GM12891 (cell line): ENCODE data around the gene FHIT.
"Not testable (repeated sequence)": the region's sequence is repeated elsewhere in the genome, so short reads cannot be mapped to it uniquely, and the experiment has no call there.

ENCODE experiments used
- DNase-seq: peaks from one replicate; pipeline ENCODE4 v3.0.0; 2011; ENCODE audit warnings: low spot score; ENCODE audit not compliant: insufficient read length
- FAIRE-seq: peaks from 2 replicates; lab custom pipeline; 2011; peaks lifted over from hg19 to GRCh38; lab: Jason Lieb, UNC
- PAX5 ChIP-seq: IDR thresholded peaks from 2 replicates; pipeline ENCODE4 v1.6.1; 2011; ENCODE audit warnings: low read length, moderate library complexity, mild to moderate bottlenecking; ENCODE audit not compliant: insufficient read depth, severe bottlenecking
- POLR2A ChIP-seq: IDR thresholded peaks from 2 replicates; pipeline ENCODE4 v1.6.1; 2011; ENCODE audit warnings: low read depth, low read length, control low read depth
- POLR2AphosphoS5 ChIP-seq: IDR thresholded peaks from 2 replicates; pipeline ENCODE4 v1.6.1; 2011; ENCODE audit warnings: low read depth, low read length, control low read depth
- POU2F2 ChIP-seq: IDR thresholded peaks from 2 replicates; pipeline ENCODE4 v1.6.1; 2011; ENCODE audit warnings: low read depth, mild to moderate bottlenecking, control low read depth, low read length, moderate library complexity
- SPI1 ChIP-seq: IDR thresholded peaks from 2 replicates; pipeline ENCODE4 v1.6.1; 2011; ENCODE audit warnings: low read depth, low read length, control low read depth
- TAF1 ChIP-seq: IDR thresholded peaks from 2 replicates; pipeline ENCODE4 v1.6.1; 2011; ENCODE audit warnings: low read depth, low read length, control low read depth

Gene FHIT

GRCh38 chr3:61236556-61236955 lies 14.7 kb downstream of the FHIT start:
- peak; percentile 89 for FAIRE-seq
- TF ChIP-seq POLR2A (no peak), PAX5 (no peak), POLR2AphosphoS5 (no peak), SPI1 (no peak), TAF1 (no peak), POU2F2 (no peak)

GRCh38 chr3:61233746-61234145 lies 17.5 kb downstream of the FHIT start:
- no peak for FAIRE-seq
- TF ChIP-seq SPI1 = no peak
- DNase-seq = no peak

More at GRCh38 chr3:61236556-61236955, 14.7 kb downstream of the FHIT start:
- DNase-seq = no peak

DNA sequence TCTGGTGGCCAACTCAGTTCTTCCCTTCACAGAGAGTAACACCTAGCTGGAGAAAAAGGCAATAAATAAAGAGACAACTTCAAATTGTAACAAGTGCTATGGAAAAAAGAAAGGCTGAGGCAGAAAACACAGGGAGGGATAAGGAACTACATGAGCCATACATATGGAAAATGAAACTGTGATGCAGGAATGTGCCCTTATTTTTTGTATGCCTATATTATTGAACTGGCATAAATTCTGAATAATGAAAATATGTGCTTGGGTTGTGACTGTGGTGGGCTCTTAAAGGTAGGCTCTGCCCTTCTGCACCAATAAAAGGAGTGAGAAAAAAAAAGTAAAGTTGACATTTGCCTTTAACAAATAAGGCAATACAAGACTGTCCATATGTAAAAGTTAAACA lies 19.6 kb downstream of the FHIT start:
- FAIRE-seq (no peak), DNase-seq (no peak)
- TF ChIP-seq POLR2AphosphoS5 (no peak), POU2F2 (no peak), PAX5 (no peak), POLR2A (no peak), SPI1 (no peak), TAF1 (no peak)

- DNase-seq (no peak), FAIRE-seq (no peak)
- TF ChIP-seq PAX5 (no peak), POLR2AphosphoS5 (no peak), TAF1 (no peak), SPI1 (no peak), POU2F2 (no peak), POLR2A (no peak)
These were observed 23.5 kb downstream of the FHIT start for GRCh38 chr3:61227799-61228198.

- FAIRE-seq (no peak), DNase-seq (no peak)
- no peak for TF ChIP-seq TAF1
- no peak for TF ChIP-seq POLR2A
- no peak for TF ChIP-seq SPI1
- TF ChIP-seq PAX5 = no peak
- no peak for TF ChIP-seq POLR2AphosphoS5
- TF ChIP-seq POU2F2 = no peak
These were observed 25.0 kb downstream of the FHIT start for GRCh38 chr3:61226166-61226686.

DNA sequence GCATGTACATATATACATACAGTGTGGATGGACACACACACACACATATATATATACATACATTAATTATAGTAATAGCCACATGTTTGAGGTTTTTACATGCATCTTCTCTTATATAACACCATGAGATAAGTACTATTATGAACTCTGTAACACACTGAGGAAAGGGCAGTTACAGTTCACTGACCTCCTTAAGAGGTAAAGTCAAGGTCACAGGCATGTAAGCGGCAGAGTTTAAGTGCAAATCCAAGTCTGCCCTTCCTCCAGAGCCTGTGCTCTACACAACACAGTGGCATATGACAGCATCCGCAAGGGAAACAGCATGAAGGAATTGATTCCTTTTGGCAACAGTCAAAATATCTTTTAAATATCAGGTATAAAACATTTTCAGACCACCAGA lies 26.4 kb downstream of the FHIT start:
- TF ChIP-seq SPI1 = no peak
- TF ChIP-seq TAF1 = no peak
- no peak for TF ChIP-seq POU2F2
- no peak for TF ChIP-seq PAX5
- no peak for TF ChIP-seq POLR2AphosphoS5
- TF ChIP-seq POLR2A = no peak
- DNase-seq (no peak), FAIRE-seq (no peak)

DNA sequence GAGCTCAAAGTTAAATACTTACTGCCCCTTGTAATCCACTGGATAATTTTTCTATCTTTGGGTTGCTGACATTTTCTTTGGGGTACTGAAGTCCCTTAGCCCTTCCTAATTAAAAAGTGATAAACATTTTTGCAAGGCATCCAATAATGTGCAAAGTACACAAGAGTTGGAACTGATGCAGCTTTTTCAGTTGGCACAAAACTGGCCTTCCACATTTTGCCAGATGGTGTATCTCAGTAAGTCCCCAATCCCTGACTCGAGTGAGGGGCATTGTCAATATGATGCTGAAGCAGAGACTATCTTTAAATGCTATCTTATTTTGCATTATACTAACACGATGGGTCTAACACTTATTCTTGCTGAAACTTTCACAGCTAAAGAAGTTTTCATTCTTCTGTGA lies 27.8 kb downstream of the FHIT start:
- DNase-seq = no peak
- no peak for TF ChIP-seq POU2F2
- TF ChIP-seq TAF1 = no peak
- no peak for TF ChIP-seq POLR2AphosphoS5
- TF ChIP-seq SPI1 = no peak
- TF ChIP-seq PAX5 = no peak
- no peak for TF ChIP-seq POLR2A
- no peak for FAIRE-seq

DNA sequence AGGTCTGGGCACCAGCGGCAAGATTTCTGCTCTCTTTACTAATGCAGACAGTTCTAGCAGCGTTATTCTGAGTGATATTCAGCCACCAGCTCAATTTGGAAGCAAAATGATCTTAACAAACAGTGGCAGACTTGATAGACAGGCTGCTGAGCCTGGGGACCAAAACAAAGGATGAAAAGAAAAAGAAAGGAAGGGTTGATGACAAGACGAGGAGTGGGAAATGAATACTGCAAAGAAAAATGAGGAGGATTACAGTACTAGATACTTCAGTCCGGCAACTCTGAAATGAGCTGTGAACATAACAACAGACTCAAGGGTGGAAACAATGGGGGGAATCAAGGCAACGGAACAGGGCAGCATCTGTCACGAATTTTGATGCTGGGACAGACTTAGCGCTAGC lies 28.8 kb downstream of the FHIT start:
- FAIRE-seq (no peak), DNase-seq (no peak)
- TF ChIP-seq TAF1 (no peak), SPI1 (no peak), POLR2A (no peak), POU2F2 (no peak), POLR2AphosphoS5 (no peak), PAX5 (no peak)

- FAIRE-seq (no peak), DNase-seq (no peak)
- TF ChIP-seq POLR2AphosphoS5 (no peak), POU2F2 (no peak), TAF1 (no peak), SPI1 (no peak), POLR2A (no peak), PAX5 (no peak)
These were observed 29.4 kb downstream of the FHIT start for GRCh38 chr3:61221759-61222362.

DNA sequence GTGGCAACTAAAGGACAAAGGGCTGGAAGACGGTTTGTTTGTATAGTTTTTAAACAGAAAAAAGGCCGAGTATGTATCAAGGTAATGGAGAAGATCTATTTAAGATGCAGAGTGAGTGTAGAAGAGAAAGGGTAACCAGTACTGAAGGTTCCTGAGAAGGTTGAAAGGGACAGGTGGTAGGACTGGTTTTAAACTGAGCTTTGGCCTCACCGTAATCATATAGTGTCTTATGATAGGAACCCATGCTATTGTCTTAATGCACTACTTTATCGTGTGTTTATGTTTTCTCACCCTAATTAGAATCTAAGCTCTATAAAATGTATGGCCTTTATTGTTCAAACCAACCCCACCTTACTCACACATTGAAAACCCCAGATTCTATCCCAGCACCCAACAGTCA lies 32.7 kb downstream of the FHIT start:
- DNase-seq (no peak), FAIRE-seq (no peak)
- TF ChIP-seq PAX5 (no peak), POU2F2 (no peak), SPI1 (no peak)

DNA sequence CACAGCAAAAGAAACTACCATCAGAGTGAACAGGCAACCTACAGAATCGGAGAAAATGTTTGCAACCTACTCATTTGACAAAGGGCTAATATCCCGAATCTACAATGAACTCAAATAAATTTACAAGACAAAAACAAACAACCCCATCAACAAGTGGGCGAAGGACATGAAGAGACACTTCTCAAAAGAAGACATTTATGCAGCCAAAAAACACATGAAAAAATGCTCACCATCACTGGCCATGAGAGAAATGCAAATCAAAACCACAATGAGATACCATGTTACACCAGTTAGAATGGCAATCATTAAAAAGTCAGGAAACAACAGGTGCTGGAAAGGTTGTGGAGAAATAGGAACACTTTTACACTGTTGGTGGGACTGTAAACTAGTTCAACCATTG lies 35.1 kb downstream of the FHIT start:
- not testable (repeated sequence) for DNase-seq, FAIRE-seq
